GM04504 (cell line): ENCODE results near the gene C1GALT1.
"Not testable (repeated sequence)": the region's sequence is repeated elsewhere in the genome, so short reads cannot be mapped to it uniquely, and the experiment has no call there.

ENCODE experiments used
- DNase-seq: peaks from one replicate; pipeline ENCODE4 v3.0.0-alpha.2; 2012; ENCODE audit warnings: low read depth

The C1GALT1 gene

GRCh38 chr7:7237201-7237977, 55.0 kb downstream of the C1GALT1 start:
- DNase-seq: peak; percentile 5

- no peak for DNase-seq
Measured at GRCh38 chr7:7237978-7238267, 55.6 kb downstream of the C1GALT1 start.

- no peak for DNase-seq
Measured at GRCh38 chr7:7239346-7239745, 57.0 kb downstream of the C1GALT1 start.

- no peak for DNase-seq
Measured at GRCh38 chr7:7242899-7243298, 60.6 kb downstream of the C1GALT1 start.

- not testable (repeated sequence) for DNase-seq
Measured at GRCh38 chr7:7245233-7245632, 62.9 kb downstream of the C1GALT1 start.

GRCh38 chr7:7246223-7246622, 63.9 kb downstream of the C1GALT1 start:
- no peak for DNase-seq

- DNase-seq: no peak
Measured at GRCh38 chr7:7247658-7248057, 65.3 kb downstream of the C1GALT1 start.

GRCh38 chr7:7249814-7250213, 67.5 kb downstream of the C1GALT1 start:
- no peak for DNase-seq

- DNase-seq: no peak
Measured at GRCh38 chr7:7251742-7252141, 69.4 kb downstream of the C1GALT1 start.

GRCh38 chr7:7254319-7254718, 72.0 kb downstream of the C1GALT1 start:
- DNase-seq: no peak

GRCh38 chr7:7254908-7255307, 72.6 kb downstream of the C1GALT1 start:
- DNase-seq: no peak

- DNase-seq: no peak
Measured at GRCh38 chr7:7256731-7257274, 74.5 kb downstream of the C1GALT1 start.

- no peak for DNase-seq
Measured at GRCh38 chr7:7257899-7258692, 75.8 kb downstream of the C1GALT1 start.

- DNase-seq: no peak
Measured at GRCh38 chr7:7261863-7262262, 79.5 kb downstream of the C1GALT1 start.

- no peak for DNase-seq
Measured at GRCh38 chr7:7263297-7264230, 81.2 kb downstream of the C1GALT1 start.

- no peak for DNase-seq
Measured at GRCh38 chr7:7264306-7265040, 82.1 kb downstream of the C1GALT1 start.

- no peak for DNase-seq
Measured at GRCh38 chr7:7265081-7266075, 83.0 kb downstream of the C1GALT1 start.

GRCh38 chr7:7266257-7266881, 84.0 kb downstream of the C1GALT1 start:
- DNase-seq: no peak

GRCh38 chr7:7271094-7271874, 88.9 kb downstream of the C1GALT1 start:
- no peak for DNase-seq
